SK-N-SH treated with all-trans-retinoic acid at 6 μM for 48 hours (cell line): ENCODE results near the gene QRFP.

Source experiments
- ARNTL ChIP-seq: fragments of 450-650 bp; formaldehyde crosslinking; IDR thresholded peaks from 2 replicates; pipeline ENCODE4 v1.5.0; 2020; ENCODE audit warnings: low read depth, mild to moderate bottlenecking, moderate library complexity, borderline replicate concordance
- ESRRG ChIP-seq: fragments of 250-450 bp; sonication (Bioruptor Pico); IDR thresholded peaks from 2 replicates; pipeline ENCODE4 v1.6.1; 2021; ENCODE audit warnings: mild to moderate bottlenecking
- TSHZ2 ChIP-seq: fragments of 250-450 bp; sonication (Bioruptor Pico); IDR thresholded peaks from 2 replicates; pipeline ENCODE4 v1.5.0; 2020; ENCODE audit warnings: mild to moderate bottlenecking, moderate library complexity

- TF ChIP-seq TSHZ2 (CRISPR knock-in tag) (no peak), ARNTL (CRISPR knock-in tag) (no peak), ESRRG (no peak)
These were observed 35.9 kb downstream of the QRFP start for GRCh38 chr9:130860458-130861316.
